ENCODE measurements around the gene ADAM33.

ADAM33 gene

GRCh38 chr20:3710011-3710466 lies 28.2 kb upstream of the ADAM33 start:
- Histone ChIP-seq H3K9me3 (ENCODE audit: control extremely low read depth in 1 of 5, control insufficient read depth in 4 of 5, insufficient read depth in 2 of 5, low read depth in 1 of 5, low read length in 4 of 5) (no peaks in the 10 kb centered on the region), H3K4me1 (ENCODE audit: control extremely low read depth in 1 of 4, control insufficient read depth in 4 of 4, insufficient read depth in 4 of 4, low read length in 3 of 4) (peaks cover 0 to 17% (median 5%) of the 10 kb centered on the region in 4 experiments), H3K27ac (ENCODE audit: insufficient read depth in 1 of 2, low read depth in 1 of 2, low read length in 2 of 2, poor library complexity in 1 of 2, severe bottlenecking in 2 of 2) (no peak overlapping the region), H3K4me3 (ENCODE audit: control insufficient read depth in 1 of 7, extremely low read depth in 1 of 7, insufficient read depth in 4 of 7, low read depth in 2 of 7, low read length in 6 of 7) (no peak overlapping the region), H3K27me3 (replicated peaks in 2 of 5; ENCODE audit: control insufficient read depth in 4 of 5, insufficient read depth in 5 of 5, low read length in 4 of 5) (peaks cover 0 to 2% (median 0%) of the 10 kb centered on the region in 5 experiments), H3K36me3 (ENCODE audit: control insufficient read depth in 4 of 4, insufficient read depth in 4 of 4, low read length in 3 of 4) (no peaks in the 10 kb centered on the region)
- POLR2A ChIA-PET: no interaction called here
- CTCF ChIA-PET: interaction anchor here (0.7 to 9.7 kb wide), 20 partner anchors 10 to 559 kb away, joined by 3 to 121 read pairs (median 6); partner anchors contain the start of genes ADAM33 and GFRA4
- no peak for DNase-seq
- 76% methylated on average over 5 of the region's 6 CpGs for WGBS (ENCODE audit: insufficient coverage)

GRCh38 chr20:3707508-3707899 lies 25.7 kb upstream of the ADAM33 start:
- 95% methylated on average over 3 of the region's 3 CpGs for WGBS (ENCODE audit: insufficient coverage)
- H3K27me3 ChIP-seq (replicated peaks in 2 of 5; ENCODE audit: control insufficient read depth in 4 of 5, insufficient read depth in 5 of 5, low read length in 4 of 5): peaks cover 0 to 6% (median 0%) of the 10 kb centered on the region in 5 experiments
- ChIA-PET POLR2A (no interaction called here), CTCF (interaction anchor here (0.9 to 9.7 kb wide), 8 partner anchors 9 to 147 kb away, joined by 3 to 121 read pairs (median 4); partner anchors contain the start of gene ADAM33)
- no peaks in the 10 kb centered on the region for H3K36me3 ChIP-seq (ENCODE audit: control insufficient read depth in 4 of 4, insufficient read depth in 4 of 4, low read length in 3 of 4)
- no peaks in the 10 kb centered on the region for H3K9me3 ChIP-seq (ENCODE audit: control extremely low read depth in 1 of 5, control insufficient read depth in 4 of 5, insufficient read depth in 2 of 5, low read depth in 1 of 5, low read length in 4 of 5)
- H3K4me3 ChIP-seq (ENCODE audit: control insufficient read depth in 1 of 7, extremely low read depth in 1 of 7, insufficient read depth in 4 of 7, low read depth in 2 of 7, low read length in 6 of 7): no peak overlapping the region
- DNase-seq: no peak
- H3K4me1 ChIP-seq (ENCODE audit: control extremely low read depth in 1 of 4, control insufficient read depth in 4 of 4, insufficient read depth in 4 of 4, low read length in 3 of 4): peaks cover 0 to 11% (median 3%) of the 10 kb centered on the region in 4 experiments
- no peak overlapping the region for H3K27ac ChIP-seq (ENCODE audit: insufficient read depth in 1 of 2, low read depth in 1 of 2, low read length in 2 of 2, poor library complexity in 1 of 2, severe bottlenecking in 2 of 2)

- no peak for DNase-seq
- Histone ChIP-seq H3K9me3 (ENCODE audit: control extremely low read depth in 1 of 5, control insufficient read depth in 4 of 5, insufficient read depth in 2 of 5, low read depth in 1 of 5, low read length in 4 of 5) (no peaks in the 10 kb centered on the region), H3K4me1 (ENCODE audit: control extremely low read depth in 1 of 4, control insufficient read depth in 4 of 4, insufficient read depth in 4 of 4, low read length in 3 of 4) (peaks cover 0 to 8% (median 2%) of the 10 kb centered on the region in 4 experiments), H3K27ac (ENCODE audit: insufficient read depth in 1 of 2, low read depth in 1 of 2, low read length in 2 of 2, poor library complexity in 1 of 2, severe bottlenecking in 2 of 2) (no peak overlapping the region), H3K36me3 (ENCODE audit: control insufficient read depth in 4 of 4, insufficient read depth in 4 of 4, low read length in 3 of 4) (no peaks in the 10 kb centered on the region), H3K27me3 (replicated peaks in 2 of 5; ENCODE audit: control insufficient read depth in 4 of 5, insufficient read depth in 5 of 5, low read length in 4 of 5) (peaks cover 0 to 6% (median 0%) of the 10 kb centered on the region in 5 experiments), H3K4me3 (ENCODE audit: control insufficient read depth in 1 of 7, extremely low read depth in 1 of 7, insufficient read depth in 4 of 7, low read depth in 2 of 7, low read length in 6 of 7) (no peak overlapping the region)
- ChIA-PET POLR2A (interaction anchor here (0.5 kb wide), 1 partner anchor 71 kb away, joined by 3 read pairs; no protein-coding TSS in a partner anchor), CTCF (interaction anchor here (0.6 to 9.7 kb wide), 9 partner anchors 8 to 148 kb away, joined by 3 to 121 read pairs (median 4); partner anchors contain the start of gene ADAM33)
- WGBS (ENCODE audit: insufficient coverage): 96% methylated on average over 10 of the region's 10 CpGs
These were observed 25.1 kb upstream of the ADAM33 start for GRCh38 chr20:3706774-3707507.

GRCh38 chr20:3705970-3706739 lies 24.3 kb upstream of the ADAM33 start:
- H3K27me3 ChIP-seq (replicated peaks in 2 of 5; ENCODE audit: control insufficient read depth in 4 of 5, insufficient read depth in 5 of 5, low read length in 4 of 5): peaks cover 0 to 6% (median 0%) of the 10 kb centered on the region in 5 experiments
- POLR2A ChIA-PET: no interaction called here

GRCh38 chr20:3705491-3705969 lies 23.7 kb upstream of the ADAM33 start:
- Histone ChIP-seq H3K9me3 (ENCODE audit: control extremely low read depth in 1 of 5, control insufficient read depth in 4 of 5, insufficient read depth in 2 of 5, low read depth in 1 of 5, low read length in 4 of 5) (no peaks in the 10 kb centered on the region), H3K4me1 (ENCODE audit: control extremely low read depth in 1 of 4, control insufficient read depth in 4 of 4, insufficient read depth in 4 of 4, low read length in 3 of 4) (no peaks in the 10 kb centered on the region), H3K4me3 (ENCODE audit: control insufficient read depth in 1 of 7, extremely low read depth in 1 of 7, insufficient read depth in 4 of 7, low read depth in 2 of 7, low read length in 6 of 7) (no peak overlapping the region), H3K27me3 (replicated peaks in 2 of 5; ENCODE audit: control insufficient read depth in 4 of 5, insufficient read depth in 5 of 5, low read length in 4 of 5) (peaks cover 0 to 8% (median 0%) of the 10 kb centered on the region in 5 experiments), H3K27ac (ENCODE audit: insufficient read depth in 1 of 2, low read depth in 1 of 2, low read length in 2 of 2, poor library complexity in 1 of 2, severe bottlenecking in 2 of 2) (no peak overlapping the region), H3K36me3 (ENCODE audit: control insufficient read depth in 4 of 4, insufficient read depth in 4 of 4, low read length in 3 of 4) (no peaks in the 10 kb centered on the region)
- 94% methylated on average over 13 of the region's 14 CpGs for WGBS (ENCODE audit: insufficient coverage)
- DNase-seq: no peak
- ChIA-PET CTCF (interaction anchor here (0.8 to 9.7 kb wide), 4 partner anchors 9 to 30 kb away, joined by 3 to 121 read pairs (median 6); partner anchors contain the start of gene ADAM33), POLR2A (no interaction called here)

More at GRCh38 chr20:3705970-3706739, 24.3 kb upstream of the ADAM33 start:
- Histone ChIP-seq H3K9me3 (ENCODE audit: control extremely low read depth in 1 of 5, control insufficient read depth in 4 of 5, insufficient read depth in 2 of 5, low read depth in 1 of 5, low read length in 4 of 5) (no peaks in the 10 kb centered on the region), H3K4me1 (ENCODE audit: control extremely low read depth in 1 of 4, control insufficient read depth in 4 of 4, insufficient read depth in 4 of 4, low read length in 3 of 4) (peaks cover 0 to 4% (median 1%) of the 10 kb centered on the region in 4 experiments), H3K4me3 (ENCODE audit: control insufficient read depth in 1 of 7, extremely low read depth in 1 of 7, insufficient read depth in 4 of 7, low read depth in 2 of 7, low read length in 6 of 7) (no peak overlapping the region), H3K36me3 (ENCODE audit: control insufficient read depth in 4 of 4, insufficient read depth in 4 of 4, low read length in 3 of 4) (no peaks in the 10 kb centered on the region), H3K27ac (ENCODE audit: insufficient read depth in 1 of 2, low read depth in 1 of 2, low read length in 2 of 2, poor library complexity in 1 of 2, severe bottlenecking in 2 of 2) (no peak overlapping the region)
- no peak for DNase-seq
- CTCF ChIA-PET: interaction anchor here (0.6 to 9.7 kb wide), 6 partner anchors 9 to 31 kb away, joined by 3 to 121 read pairs (median 4); partner anchors contain the start of gene ADAM33
- WGBS (ENCODE audit: insufficient coverage): over 99% methylated on average over 17 of the region's 31 CpGs

GRCh38 chr20:3704087-3704486 lies 22.3 kb upstream of the ADAM33 start:
- WGBS (ENCODE audit: insufficient coverage): 92% methylated on average over 5 of the region's 5 CpGs
- H3K36me3 ChIP-seq (ENCODE audit: control insufficient read depth in 4 of 4, insufficient read depth in 4 of 4, low read length in 3 of 4): no peaks in the 10 kb centered on the region
- ChIA-PET CTCF (interaction anchor here (0.9 to 2.5 kb wide), 4 partner anchors 10 to 30 kb away, joined by 3 to 8 read pairs (median 6); no protein-coding TSS in a partner anchor), POLR2A (no interaction called here)
- H3K4me1 ChIP-seq (ENCODE audit: control extremely low read depth in 1 of 4, control insufficient read depth in 4 of 4, insufficient read depth in 4 of 4, low read length in 3 of 4): no peaks in the 10 kb centered on the region
- H3K9me3 ChIP-seq (ENCODE audit: control extremely low read depth in 1 of 5, control insufficient read depth in 4 of 5, insufficient read depth in 2 of 5, low read depth in 1 of 5, low read length in 4 of 5): no peaks in the 10 kb centered on the region
- H3K27ac ChIP-seq (ENCODE audit: insufficient read depth in 1 of 2, low read depth in 1 of 2, low read length in 2 of 2, poor library complexity in 1 of 2, severe bottlenecking in 2 of 2): no peak overlapping the region
- peaks cover 0 to 6% (median 0%) of the 10 kb centered on the region in 5 experiments for H3K27me3 ChIP-seq (replicated peaks in 2 of 5; ENCODE audit: control insufficient read depth in 4 of 5, insufficient read depth in 5 of 5, low read length in 4 of 5)
- DNase-seq: no peak
- H3K4me3 ChIP-seq (ENCODE audit: control insufficient read depth in 1 of 7, extremely low read depth in 1 of 7, insufficient read depth in 4 of 7, low read depth in 2 of 7, low read length in 6 of 7): no peak overlapping the region
